HL-60 (cell line): ENCODE results near the gene MSI2.

Experiments
- POLR2AphosphoS5 ChIP-seq: IDR thresholded peaks from 2 replicates; pipeline ENCODE4 v1.6.1; 2012; ENCODE audit warnings: low read depth
- SPI1 ChIP-seq: IDR thresholded peaks from 2 replicates; pipeline ENCODE4 v1.6.1; 2012; ENCODE audit warnings: low read depth, mild to moderate bottlenecking, borderline replicate concordance
- TF ChIP-seq, protein P1 (sequence below): IDR thresholded peaks from one replicate; pipeline ENCODE4 v1.5.1; 2011; ENCODE audit warnings: low read length, control low read depth, inconsistent platforms; ENCODE audit not compliant: insufficient read depth
- TF ChIP-seq, protein P2 (sequence below): IDR thresholded peaks from 2 replicates; pipeline ENCODE4 v1.6.1; 2012; ENCODE audit warnings: low read depth; ENCODE audit not compliant: insufficient replicate concordance

DNA sequence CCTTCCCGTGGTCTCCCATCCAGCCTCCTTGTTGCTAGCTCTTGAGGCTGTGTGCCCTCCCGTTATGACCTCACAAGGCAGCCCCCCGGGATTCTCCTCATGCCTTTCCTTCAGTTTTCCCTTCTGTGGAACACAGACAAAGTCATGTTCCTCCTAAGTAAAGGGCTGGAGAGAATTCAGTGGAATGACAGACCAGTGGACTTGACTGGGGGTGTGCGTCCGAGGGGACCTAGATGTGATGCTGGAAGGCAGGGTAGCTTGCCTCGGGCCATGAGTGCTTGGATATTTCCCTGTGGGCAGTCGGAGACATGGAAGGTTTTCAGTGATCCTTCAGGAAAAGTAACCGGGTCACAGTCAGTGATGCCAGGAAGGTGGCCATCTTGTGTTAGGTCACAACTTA lies 247.9 kb downstream of the MSI2 start:
- TF ChIP-seq, protein P1, sequence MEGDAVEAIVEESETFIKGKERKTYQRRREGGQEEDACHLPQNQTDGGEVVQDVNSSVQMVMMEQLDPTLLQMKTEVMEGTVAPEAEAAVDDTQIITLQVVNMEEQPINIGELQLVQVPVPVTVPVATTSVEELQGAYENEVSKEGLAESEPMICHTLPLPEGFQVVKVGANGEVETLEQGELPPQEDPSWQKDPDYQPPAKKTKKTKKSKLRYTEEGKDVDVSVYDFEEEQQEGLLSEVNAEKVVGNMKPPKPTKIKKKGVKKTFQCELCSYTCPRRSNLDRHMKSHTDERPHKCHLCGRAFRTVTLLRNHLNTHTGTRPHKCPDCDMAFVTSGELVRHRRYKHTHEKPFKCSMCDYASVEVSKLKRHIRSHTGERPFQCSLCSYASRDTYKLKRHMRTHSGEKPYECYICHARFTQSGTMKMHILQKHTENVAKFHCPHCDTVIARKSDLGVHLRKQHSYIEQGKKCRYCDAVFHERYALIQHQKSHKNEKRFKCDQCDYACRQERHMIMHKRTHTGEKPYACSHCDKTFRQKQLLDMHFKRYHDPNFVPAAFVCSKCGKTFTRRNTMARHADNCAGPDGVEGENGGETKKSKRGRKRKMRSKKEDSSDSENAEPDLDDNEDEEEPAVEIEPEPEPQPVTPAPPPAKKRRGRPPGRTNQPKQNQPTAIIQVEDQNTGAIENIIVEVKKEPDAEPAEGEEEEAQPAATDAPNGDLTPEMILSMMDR: no peak
- TF ChIP-seq, protein P2, sequence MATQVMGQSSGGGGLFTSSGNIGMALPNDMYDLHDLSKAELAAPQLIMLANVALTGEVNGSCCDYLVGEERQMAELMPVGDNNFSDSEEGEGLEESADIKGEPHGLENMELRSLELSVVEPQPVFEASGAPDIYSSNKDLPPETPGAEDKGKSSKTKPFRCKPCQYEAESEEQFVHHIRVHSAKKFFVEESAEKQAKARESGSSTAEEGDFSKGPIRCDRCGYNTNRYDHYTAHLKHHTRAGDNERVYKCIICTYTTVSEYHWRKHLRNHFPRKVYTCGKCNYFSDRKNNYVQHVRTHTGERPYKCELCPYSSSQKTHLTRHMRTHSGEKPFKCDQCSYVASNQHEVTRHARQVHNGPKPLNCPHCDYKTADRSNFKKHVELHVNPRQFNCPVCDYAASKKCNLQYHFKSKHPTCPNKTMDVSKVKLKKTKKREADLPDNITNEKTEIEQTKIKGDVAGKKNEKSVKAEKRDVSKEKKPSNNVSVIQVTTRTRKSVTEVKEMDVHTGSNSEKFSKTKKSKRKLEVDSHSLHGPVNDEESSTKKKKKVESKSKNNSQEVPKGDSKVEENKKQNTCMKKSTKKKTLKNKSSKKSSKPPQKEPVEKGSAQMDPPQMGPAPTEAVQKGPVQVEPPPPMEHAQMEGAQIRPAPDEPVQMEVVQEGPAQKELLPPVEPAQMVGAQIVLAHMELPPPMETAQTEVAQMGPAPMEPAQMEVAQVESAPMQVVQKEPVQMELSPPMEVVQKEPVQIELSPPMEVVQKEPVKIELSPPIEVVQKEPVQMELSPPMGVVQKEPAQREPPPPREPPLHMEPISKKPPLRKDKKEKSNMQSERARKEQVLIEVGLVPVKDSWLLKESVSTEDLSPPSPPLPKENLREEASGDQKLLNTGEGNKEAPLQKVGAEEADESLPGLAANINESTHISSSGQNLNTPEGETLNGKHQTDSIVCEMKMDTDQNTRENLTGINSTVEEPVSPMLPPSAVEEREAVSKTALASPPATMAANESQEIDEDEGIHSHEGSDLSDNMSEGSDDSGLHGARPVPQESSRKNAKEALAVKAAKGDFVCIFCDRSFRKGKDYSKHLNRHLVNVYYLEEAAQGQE: no peak
- TF ChIP-seq POLR2AphosphoS5 (no peak), SPI1 (no peak)
